Stimulated activated CD8-positive, alpha-beta memory T cell treated with anti-CD3 and anti-CD28 coated beads, Interleukin-15, amount 100 ng/mL, for 4 hours (primary cell): ENCODE measurements around the gene RTN1.

Experiments
- DNase-seq, 2 donors: peaks; one replicate each; pipeline ENCODE4 v3.0.0-alpha.2; 2020; ENCODE audit warnings: low read depth in 2 of 2

RTN1 gene

DNA sequence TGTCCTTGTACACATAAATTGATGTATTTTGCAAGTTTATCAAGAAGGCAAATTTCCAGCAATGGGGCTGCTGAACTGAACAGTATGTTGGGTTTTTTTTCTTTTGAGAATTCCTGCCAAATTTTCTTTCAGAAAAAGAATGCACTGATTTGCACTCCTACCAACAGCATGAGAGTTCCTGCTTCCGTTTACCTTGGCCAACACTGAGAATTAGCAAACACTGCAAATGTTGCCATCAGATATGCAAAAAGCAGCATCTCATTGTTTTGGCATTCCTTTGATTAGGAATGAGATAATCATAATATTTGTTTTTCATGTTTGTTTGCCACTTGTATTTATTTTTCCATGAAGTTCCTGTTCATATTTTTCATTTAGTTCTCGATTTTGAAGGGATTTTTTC is 82.4 kb downstream of the RTN1 start:
- DNase-seq: no peak

- no peak for DNase-seq
These were observed 83.4 kb downstream of the RTN1 start for GRCh38 chr14:59787045-59787674.

GRCh38 chr14:59785629-59786028 is 84.9 kb downstream of the RTN1 start:
- no peak for DNase-seq

DNA sequence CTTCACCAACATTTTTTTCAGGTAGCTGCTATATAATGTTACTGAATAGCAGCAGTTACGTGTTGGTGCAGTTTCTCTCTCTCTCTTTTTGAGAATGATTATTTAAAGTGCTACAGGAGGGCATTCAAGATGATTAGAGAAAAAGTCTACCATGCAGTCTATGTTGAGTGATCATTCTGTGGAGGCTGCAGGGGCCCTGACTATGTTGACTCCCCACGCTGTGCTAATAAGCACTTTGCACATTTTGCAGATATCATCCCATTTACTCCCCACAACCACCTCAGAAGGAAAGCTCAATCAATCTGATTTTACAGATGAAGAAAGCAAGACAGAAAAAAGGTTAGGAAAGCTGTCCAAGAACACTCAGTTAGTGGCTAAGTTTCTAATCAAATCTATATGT is 87.8 kb downstream of the RTN1 start:
- DNase-seq: no peak

GRCh38 chr14:59777006-59777579 is 93.5 kb downstream of the RTN1 start:
- DNase-seq: no peak

DNA sequence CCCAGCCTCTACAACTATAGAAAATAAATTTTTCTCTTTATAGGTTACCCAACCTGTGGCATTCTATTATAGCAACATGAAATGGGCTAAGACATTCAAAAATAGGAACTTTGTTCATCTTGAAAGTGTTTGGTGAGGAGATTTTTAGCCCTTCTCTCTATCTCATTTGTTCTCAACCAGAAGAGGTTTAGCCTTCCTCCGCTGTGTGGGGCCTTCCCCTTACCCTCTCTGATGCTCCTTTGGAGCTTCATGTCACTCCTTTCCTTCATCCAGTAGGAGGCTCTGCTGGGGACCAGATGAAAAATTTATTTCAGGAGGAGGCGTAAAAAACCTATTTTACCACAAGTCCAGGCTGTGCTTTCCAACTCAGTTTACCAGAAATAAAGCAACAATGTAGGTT is 94.1 kb downstream of the RTN1 start:
- DNase-seq: no peak

DNA sequence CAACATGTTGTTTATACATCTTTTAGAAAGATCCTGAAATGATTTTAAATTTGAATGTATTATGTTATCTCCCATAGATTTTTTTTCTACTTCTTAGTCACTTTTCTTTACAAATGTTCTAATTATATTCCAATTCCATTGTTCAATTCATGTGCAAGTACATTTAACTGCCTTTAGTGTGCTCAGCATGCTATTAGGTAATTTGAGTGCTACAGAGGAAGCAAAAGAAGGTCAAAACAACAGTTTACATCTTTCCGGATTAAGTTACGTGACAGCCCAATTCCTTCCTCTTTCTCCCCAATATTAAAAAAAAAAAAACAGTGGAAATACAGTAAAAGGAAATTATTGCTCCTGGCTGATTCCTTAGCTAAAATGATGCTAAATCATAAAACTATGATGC is 98.3 kb downstream of the RTN1 start:
- DNase-seq: no peak

GRCh38 chr14:59771577-59771976 is 99.0 kb downstream of the RTN1 start:
- DNase-seq: no peak

- DNase-seq: no peak
These were observed 101.0 kb downstream of the RTN1 start for GRCh38 chr14:59769586-59769985.

GRCh38 chr14:59768855-59769375 is 101.7 kb downstream of the RTN1 start:
- DNase-seq: no peak

DNA sequence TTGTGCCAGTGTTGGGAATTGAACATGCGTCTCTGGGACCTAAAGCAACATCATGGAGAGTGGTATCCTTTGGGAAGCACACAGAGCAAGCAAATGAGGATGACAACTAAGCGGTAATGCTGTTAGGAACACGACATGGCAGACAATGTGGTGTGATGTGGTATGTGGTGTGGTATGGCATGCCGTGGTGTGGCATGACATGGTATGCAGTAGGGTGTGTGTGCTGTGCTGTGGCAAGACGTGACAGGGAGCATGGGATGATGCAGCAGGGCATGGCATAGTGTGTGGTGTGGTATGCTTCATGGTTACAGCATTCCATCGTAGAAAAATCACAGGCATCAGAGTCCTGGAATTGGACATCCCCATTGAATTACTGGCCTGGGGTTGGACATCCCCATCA is 108.7 kb downstream of the RTN1 start:
- DNase-seq: no peak

DNA sequence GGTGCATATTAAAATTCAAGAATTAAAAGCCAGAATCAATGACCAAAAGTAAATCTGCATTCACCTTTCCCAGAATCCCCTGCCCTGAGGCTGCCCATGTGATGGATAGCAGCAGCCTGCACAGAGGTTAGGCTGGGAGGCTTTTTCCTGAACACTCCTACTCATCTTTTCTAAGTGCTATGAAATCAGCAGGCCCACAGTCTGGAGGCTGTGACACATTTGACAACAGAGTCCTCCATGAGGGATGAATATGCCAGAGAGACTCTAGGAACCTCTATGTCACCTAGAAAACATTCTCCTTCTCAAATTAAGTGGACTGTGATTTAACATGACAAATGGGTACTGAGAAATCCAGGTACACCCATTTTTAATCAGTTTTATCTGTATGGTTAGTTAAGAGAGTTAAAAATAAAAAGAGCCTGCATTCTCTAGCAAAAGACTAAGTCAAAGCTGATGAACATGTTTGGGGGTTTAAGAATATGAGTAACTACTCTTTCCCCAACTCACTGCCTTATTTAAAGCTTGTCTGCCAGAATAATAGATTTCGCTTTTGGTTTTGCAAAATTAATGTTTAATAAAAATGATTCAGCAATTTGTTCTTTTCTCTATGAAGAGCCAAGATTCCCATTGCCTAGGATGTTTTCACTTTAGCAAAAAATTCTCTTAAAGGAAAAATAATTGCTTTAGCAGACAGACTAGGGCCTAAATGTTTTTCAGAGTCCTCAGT is 115.0 kb downstream of the RTN1 start:
- DNase-seq: no peak

- DNase-seq: no peak
These were observed 116.3 kb downstream of the RTN1 start for GRCh38 chr14:59754256-59754655.

DNA sequence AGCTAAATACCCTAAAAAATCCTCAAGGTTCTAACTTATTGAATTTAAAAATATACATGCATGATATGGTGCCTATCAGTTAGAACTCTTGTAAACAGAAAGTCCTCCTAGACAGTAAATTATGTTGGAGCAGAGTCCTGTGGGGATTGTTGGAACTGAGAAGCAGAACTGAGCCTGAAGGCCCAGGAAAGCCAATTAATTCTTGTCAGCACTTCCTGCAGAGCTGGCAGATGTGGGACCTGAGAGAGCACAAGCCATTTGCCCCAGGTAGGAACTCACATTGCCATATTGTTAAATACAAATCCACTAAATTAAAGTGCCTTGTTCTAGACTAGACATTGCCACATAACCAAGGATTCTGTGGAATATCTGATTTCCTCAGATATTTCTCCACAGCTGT is 117.1 kb downstream of the RTN1 start:
- no peak for DNase-seq

DNA sequence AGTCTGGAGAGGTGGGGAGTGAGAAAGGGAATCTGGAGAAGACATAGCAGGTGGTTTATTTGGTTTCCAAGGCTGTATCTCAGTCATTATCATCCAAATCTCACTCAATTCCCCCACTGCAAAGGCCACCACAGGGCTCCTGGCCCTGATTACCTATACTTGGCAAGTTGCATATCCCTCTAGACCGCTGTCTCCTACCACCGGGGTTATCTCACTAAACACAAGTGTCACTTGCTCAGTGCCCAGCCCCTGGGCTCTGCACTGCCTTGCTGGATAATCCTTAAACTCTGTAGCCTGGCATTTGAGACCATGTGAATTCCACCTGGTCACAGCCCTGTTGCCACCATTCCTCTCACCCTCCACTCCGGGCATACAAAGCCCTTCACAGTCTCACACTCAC is 119.0 kb downstream of the RTN1 start:
- DNase-seq: no peak

DNA sequence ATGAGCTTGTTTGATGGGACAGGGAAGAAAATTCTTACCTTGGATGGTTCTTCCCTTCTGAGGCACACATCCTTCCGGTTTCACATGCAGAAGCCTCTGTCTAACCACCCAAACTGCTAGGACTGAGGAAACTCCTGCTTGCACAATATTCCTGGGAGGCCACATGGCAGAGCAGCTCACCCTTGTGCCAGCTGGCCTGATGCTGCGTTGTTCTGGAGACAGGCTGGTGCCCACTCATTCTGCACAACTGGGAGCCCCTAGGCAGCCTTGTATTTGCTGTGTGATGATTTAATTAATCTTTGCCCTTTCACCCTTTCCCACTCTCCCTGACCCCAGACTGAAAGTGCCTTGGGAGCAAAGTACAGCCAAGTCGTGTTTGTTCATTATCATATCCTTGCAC is 130.8 kb downstream of the RTN1 start:
- no peak for DNase-seq

DNA sequence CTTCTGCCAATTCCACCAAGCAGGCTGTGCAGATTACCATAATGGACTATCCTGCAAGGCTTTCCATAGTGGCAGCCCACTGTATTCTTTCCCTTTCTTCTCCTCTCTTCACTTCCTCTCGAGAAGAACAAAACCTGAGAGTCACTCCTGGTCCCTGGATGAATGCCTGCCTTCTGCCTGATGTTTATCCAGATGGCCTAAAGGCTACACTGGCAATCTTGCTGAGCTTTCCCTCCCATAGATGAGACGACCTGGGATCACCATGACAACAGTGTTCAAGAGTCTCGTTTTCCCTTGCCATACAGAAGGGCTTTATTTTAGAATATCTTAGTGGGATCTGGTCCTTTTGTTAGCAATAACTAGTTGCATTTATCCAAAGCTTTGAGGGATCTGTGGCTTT is 142.3 kb downstream of the RTN1 start:
- DNase-seq: no peak

GRCh38 chr14:59727073-59727661 is 143.4 kb downstream of the RTN1 start:
- no peak for DNase-seq

- no peak for DNase-seq
These were observed 159.5 kb downstream of the RTN1 start for GRCh38 chr14:59711080-59711479.

- no peak for DNase-seq
These were observed 162.6 kb downstream of the RTN1 start for GRCh38 chr14:59707778-59708561.

GRCh38 chr14:59705866-59706265 is 164.7 kb downstream of the RTN1 start:
- DNase-seq: no peak

DNA sequence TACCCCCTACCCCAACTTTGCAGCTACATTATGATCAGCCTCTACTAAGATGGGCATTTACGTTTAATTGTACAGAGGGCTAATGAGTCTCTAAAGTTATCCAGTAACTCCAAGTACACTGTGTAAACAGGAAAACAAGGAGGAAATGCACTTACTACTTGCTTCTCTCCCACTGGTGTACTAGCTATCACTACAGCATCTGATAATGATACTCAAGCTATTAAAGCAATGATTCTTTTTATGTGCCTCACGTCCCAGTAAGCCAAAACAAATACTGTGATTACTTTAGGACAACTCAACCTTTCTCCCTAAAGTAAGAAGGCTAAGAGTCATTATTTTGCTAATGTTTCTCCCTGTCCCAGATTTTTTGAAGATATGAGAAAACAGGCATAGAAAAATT is 165.3 kb downstream of the RTN1 start:
- DNase-seq: no peak
